Peyer's patch (tissue), 4 donors: ENCODE results near the gene SFTA2.

Experiments
- POLR2A ChIP-seq, 2 donors: fragments of 450-650 bp; IDR thresholded peaks; one replicate each; pipeline ENCODE4 v1.5.1; 2017; ENCODE audit warnings: antibody characterized with exemption in 2 of 2, mild to moderate bottlenecking in 2 of 2, moderate library complexity in 2 of 2
- TF ChIP-seq, protein P1 (sequence below), 6 experiments: fragments of 450-650 bp in 4 of 6; fragments of 200-600 bp in 2 of 6; sonication (generic) in 1 of 6; IDR thresholded peaks; one replicate each; pipeline ENCODE4 v1.5.1; 2017 to 2019; ENCODE audit warnings: antibody characterized with exemption in 6 of 6, mild to moderate bottlenecking in 3 of 6, moderate library complexity in 1 of 6

DNA sequence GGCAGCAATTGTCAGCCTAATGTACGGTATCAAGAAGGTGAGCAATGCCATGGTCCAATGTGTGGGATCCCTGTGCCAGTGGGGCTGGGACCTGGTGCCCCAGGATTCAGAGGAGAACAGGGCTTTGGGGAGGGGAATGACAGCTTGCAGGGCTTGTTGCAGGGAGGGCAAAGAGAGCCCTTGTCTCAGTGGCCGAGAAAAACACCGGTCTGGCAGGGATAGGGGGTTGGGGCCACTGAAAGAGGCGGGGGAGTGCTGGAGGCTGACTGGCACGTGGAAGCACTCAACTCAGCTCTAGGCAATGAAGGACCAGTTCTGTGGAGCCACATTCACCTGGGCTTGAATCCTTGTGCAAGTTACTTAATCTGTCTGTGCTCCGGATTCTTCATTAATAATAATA is 5.3 kb upstream of the SFTA2 start:
- TF ChIP-seq, protein P1, sequence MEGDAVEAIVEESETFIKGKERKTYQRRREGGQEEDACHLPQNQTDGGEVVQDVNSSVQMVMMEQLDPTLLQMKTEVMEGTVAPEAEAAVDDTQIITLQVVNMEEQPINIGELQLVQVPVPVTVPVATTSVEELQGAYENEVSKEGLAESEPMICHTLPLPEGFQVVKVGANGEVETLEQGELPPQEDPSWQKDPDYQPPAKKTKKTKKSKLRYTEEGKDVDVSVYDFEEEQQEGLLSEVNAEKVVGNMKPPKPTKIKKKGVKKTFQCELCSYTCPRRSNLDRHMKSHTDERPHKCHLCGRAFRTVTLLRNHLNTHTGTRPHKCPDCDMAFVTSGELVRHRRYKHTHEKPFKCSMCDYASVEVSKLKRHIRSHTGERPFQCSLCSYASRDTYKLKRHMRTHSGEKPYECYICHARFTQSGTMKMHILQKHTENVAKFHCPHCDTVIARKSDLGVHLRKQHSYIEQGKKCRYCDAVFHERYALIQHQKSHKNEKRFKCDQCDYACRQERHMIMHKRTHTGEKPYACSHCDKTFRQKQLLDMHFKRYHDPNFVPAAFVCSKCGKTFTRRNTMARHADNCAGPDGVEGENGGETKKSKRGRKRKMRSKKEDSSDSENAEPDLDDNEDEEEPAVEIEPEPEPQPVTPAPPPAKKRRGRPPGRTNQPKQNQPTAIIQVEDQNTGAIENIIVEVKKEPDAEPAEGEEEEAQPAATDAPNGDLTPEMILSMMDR (IDR thresholded peaks at IDR 0.05): no peak
- no peak for TF ChIP-seq POLR2A (IDR thresholded peaks at IDR 0.05)
